ENCODE measurements around the gene PPP6R3. TPM values are rescaled to one million over a fixed set of nuclear protein-coding genes. Genes with fewer than 3 reads are reported as not detected.

PPP6R3 gene
- total RNA-seq, 2 donors from 2014 or later = 118 to 136 TPM

GRCh38 chr11:68416070-68416578 lies 44.4 kb upstream of the PPP6R3 start:
- no peaks in the 10 kb centered on the region for H3K9me3 ChIP-seq (ENCODE audit: control insufficient read depth, low read length)
- H3K4me3 ChIP-seq (ENCODE audit: low read length) = no peak overlapping the region
- Mint-ChIP-seq H3K4me3 (no peak overlapping the region), H3K27me3 (ENCODE audit: insufficient read depth) (no peaks in the 10 kb centered on the region), H3K27ac (no peak overlapping the region), H3K9me3 (peaks cover 2% of the 10 kb centered on the region), H3K36me3 (ENCODE audit: low read depth) (peaks cover 63% of the 10 kb centered on the region), H3K4me1 (peaks cover 5% of the 10 kb centered on the region)
- peaks cover 37% of the 10 kb centered on the region for H3K36me3 ChIP-seq (ENCODE audit: control insufficient read depth, insufficient read depth, low read length)
- no peak overlapping the region for H3K27ac ChIP-seq (ENCODE audit: low read depth, low read length)
- no peak overlapping the region for H3K9ac ChIP-seq (ENCODE audit: extremely low read depth, low read length, poor library complexity, severe bottlenecking)
- WGBS, 2 experiments (ENCODE audit: insufficient coverage in 1 of 2, insufficient read length in 1 of 2) = 94 to 100% methylated on average over 5 to 22 of the region's 22 CpGs
- TF ChIP-seq, protein P1, sequence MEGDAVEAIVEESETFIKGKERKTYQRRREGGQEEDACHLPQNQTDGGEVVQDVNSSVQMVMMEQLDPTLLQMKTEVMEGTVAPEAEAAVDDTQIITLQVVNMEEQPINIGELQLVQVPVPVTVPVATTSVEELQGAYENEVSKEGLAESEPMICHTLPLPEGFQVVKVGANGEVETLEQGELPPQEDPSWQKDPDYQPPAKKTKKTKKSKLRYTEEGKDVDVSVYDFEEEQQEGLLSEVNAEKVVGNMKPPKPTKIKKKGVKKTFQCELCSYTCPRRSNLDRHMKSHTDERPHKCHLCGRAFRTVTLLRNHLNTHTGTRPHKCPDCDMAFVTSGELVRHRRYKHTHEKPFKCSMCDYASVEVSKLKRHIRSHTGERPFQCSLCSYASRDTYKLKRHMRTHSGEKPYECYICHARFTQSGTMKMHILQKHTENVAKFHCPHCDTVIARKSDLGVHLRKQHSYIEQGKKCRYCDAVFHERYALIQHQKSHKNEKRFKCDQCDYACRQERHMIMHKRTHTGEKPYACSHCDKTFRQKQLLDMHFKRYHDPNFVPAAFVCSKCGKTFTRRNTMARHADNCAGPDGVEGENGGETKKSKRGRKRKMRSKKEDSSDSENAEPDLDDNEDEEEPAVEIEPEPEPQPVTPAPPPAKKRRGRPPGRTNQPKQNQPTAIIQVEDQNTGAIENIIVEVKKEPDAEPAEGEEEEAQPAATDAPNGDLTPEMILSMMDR (conservative IDR thresholded peaks at IDR 0.05) = no peak
- no peaks in the 10 kb centered on the region for H3K4me1 ChIP-seq (ENCODE audit: control insufficient read depth, insufficient read depth, low read length)
- H3K27me3 ChIP-seq (ENCODE audit: control insufficient read depth, insufficient read depth, low read length, poor library complexity, severe bottlenecking) = no peaks in the 10 kb centered on the region
- no peak for DNase-seq

- Histone ChIP-seq H3K27me3 (ENCODE audit: control insufficient read depth, insufficient read depth, low read length, poor library complexity, severe bottlenecking) (no peaks in the 10 kb centered on the region), H3K9me3 (ENCODE audit: control insufficient read depth, low read length) (no peaks in the 10 kb centered on the region), H3K27ac (ENCODE audit: low read depth, low read length) (no peak overlapping the region), H3K4me3 (ENCODE audit: low read length) (no peak overlapping the region), H3K9ac (ENCODE audit: extremely low read depth, low read length, poor library complexity, severe bottlenecking) (no peak overlapping the region), H3K4me1 (ENCODE audit: control insufficient read depth, insufficient read depth, low read length) (no peaks in the 10 kb centered on the region), H3K36me3 (ENCODE audit: control insufficient read depth, insufficient read depth, low read length) (peaks cover 22% of the 10 kb centered on the region)
- H3K27ac Mint-ChIP-seq = peak overlapping the region; percentile 6
- no peak for DNase-seq
- H3K4me1 Mint-ChIP-seq = peaks cover 5% of the 10 kb centered on the region
- WGBS, 2 experiments (ENCODE audit: insufficient coverage in 1 of 2, insufficient read length in 1 of 2) = 83% methylated on average over 6 of the region's 6 CpGs; no CpG with 5 or more reads in 1 of the 2 experiments
- H3K36me3 Mint-ChIP-seq (ENCODE audit: low read depth) = peaks cover 54% of the 10 kb centered on the region
- H3K27me3 Mint-ChIP-seq (ENCODE audit: insufficient read depth) = no peaks in the 10 kb centered on the region
- H3K9me3 Mint-ChIP-seq = peaks cover 2% of the 10 kb centered on the region
- TF ChIP-seq, protein P1 (conservative IDR thresholded peaks at IDR 0.05) = no peak
- H3K4me3 Mint-ChIP-seq = no peak overlapping the region
Observed at GRCh38 chr11:68418648-68419047, 41.9 kb upstream of the PPP6R3 start.

DNA sequence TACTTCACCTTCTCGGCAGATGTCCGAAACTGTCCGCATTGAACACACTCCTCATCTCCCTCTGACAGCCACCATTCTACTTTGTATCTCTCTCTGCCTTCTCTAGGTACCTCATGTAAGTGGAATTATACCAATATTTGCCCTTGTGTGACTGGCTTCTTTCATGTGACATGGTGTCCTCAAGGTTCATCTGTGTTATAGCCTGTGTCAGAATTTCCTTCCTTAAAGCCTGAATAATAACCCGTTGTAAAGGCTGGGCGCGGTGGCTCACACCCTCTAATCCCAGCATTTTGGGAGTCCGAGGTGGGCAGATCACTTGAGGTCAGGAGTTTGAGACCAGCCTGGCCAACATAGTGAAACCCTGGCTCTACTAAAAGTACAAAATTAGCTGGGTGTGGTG lies 40.4 kb upstream of the PPP6R3 start:
- peaks cover 46% of the 10 kb centered on the region for H3K36me3 Mint-ChIP-seq (ENCODE audit: low read depth)
- Histone ChIP-seq H3K9me3 (ENCODE audit: control insufficient read depth, low read length) (no peaks in the 10 kb centered on the region), H3K9ac (ENCODE audit: extremely low read depth, low read length, poor library complexity, severe bottlenecking) (no peak overlapping the region), H3K27ac (ENCODE audit: low read depth, low read length) (no peak overlapping the region), H3K27me3 (ENCODE audit: control insufficient read depth, insufficient read depth, low read length, poor library complexity, severe bottlenecking) (no peaks in the 10 kb centered on the region), H3K4me1 (ENCODE audit: control insufficient read depth, insufficient read depth, low read length) (no peaks in the 10 kb centered on the region), H3K36me3 (ENCODE audit: control insufficient read depth, insufficient read depth, low read length) (peaks cover 20% of the 10 kb centered on the region), H3K4me3 (ENCODE audit: low read length) (no peak overlapping the region)
- DNase-seq = no peak
- H3K9me3 Mint-ChIP-seq = peaks cover 2% of the 10 kb centered on the region
- no peak overlapping the region for H3K4me3 Mint-ChIP-seq
- H3K4me1 Mint-ChIP-seq = peaks cover 5% of the 10 kb centered on the region
- H3K27ac Mint-ChIP-seq = no peak overlapping the region
- 93 to 94% methylated on average over 7 of the region's 7 CpGs for WGBS, 2 experiments (ENCODE audit: insufficient coverage in 1 of 2, insufficient read length in 1 of 2)
- TF ChIP-seq, protein P1 (conservative IDR thresholded peaks at IDR 0.05) = no peak
- H3K27me3 Mint-ChIP-seq (ENCODE audit: insufficient read depth) = no peaks in the 10 kb centered on the region
